PC-9 (cell line): ENCODE results near the gene PRRX2. TPM values are rescaled to one million over a fixed set of nuclear protein-coding genes. Genes with fewer than 3 reads are reported as not detected.

Experiments
- BruUV-seq: library from RNA; stranded (reverse); fragments of 400-500 nt; replicated peaks from 2 replicates; lab custom pipeline; 2021; lab: Mats Ljungman, UMichigan
- CTCF ChIA-PET: fragments of 300-600 bp; sonication (Branson Sonifier 250); formaldehyde crosslinking; loops from one replicate; lab custom pipeline; 2022; ENCODE audit warnings: antibody characterized with exemption; lab: Charles Lee
- POLR2A ChIA-PET: fragments of 300-600 bp; sonication (Branson Sonifier 250); formaldehyde crosslinking; loops from one replicate; lab custom pipeline; 2022; ENCODE audit warnings: antibody characterized with exemption; ENCODE audit not compliant: unreplicated experiment; lab: Charles Lee
- DNase-seq, 2 experiments: peaks; one replicate each; pipeline versions ENCODE4 v3.0.0 to v3.0.0-alpha.2; 2015 to 2022; ENCODE audit warnings: mixed read lengths in 1 of 2
- H2AFZ ChIP-seq: fragments of 200-600 bp; sonication (generic); 2 replicates; pipeline ENCODE4 v1.8.1; 2017; ENCODE audit warnings: antibody characterized with exemption
- H3F3A ChIP-seq: fragments of 200-600 bp; sonication (generic); 2 replicates; pipeline ENCODE4 v1.8.1; 2017; ENCODE audit warnings: antibody characterized with exemption, mild to moderate bottlenecking, low read depth; ENCODE audit not compliant: insufficient read depth
- H3K27ac ChIP-seq: fragments of 200-600 bp; sonication (generic); 2 replicates; pipeline ENCODE4 v1.6.1; 2016; ENCODE audit warnings: mixed run types
- H3K27me3 ChIP-seq: fragments of 200-600 bp; sonication (generic); 2 replicates; pipeline ENCODE4 v1.6.1; 2016; ENCODE audit warnings: low read depth, mixed run types; ENCODE audit not compliant: insufficient read depth
- H3K36me3 ChIP-seq: fragments of 200-600 bp; sonication (generic); 2 replicates; pipeline ENCODE4 v1.6.1; 2016; ENCODE audit warnings: low read depth, mixed run types
- H3K4me1 ChIP-seq: fragments of 200-600 bp; sonication (generic); replicated peaks from 2 replicates; pipeline ENCODE4 v1.6.1; 2016; ENCODE audit warnings: mixed run types; ENCODE audit not compliant: insufficient read depth
- H3K4me2 ChIP-seq: fragments of 200-600 bp; sonication (generic); 2 replicates; pipeline ENCODE4 v1.6.1; 2017; ENCODE audit warnings: mixed run types
- H3K4me3 ChIP-seq: fragments of 200-600 bp; sonication (generic); 2 replicates; pipeline ENCODE4 v1.6.1; 2016; ENCODE audit warnings: mixed run types
- H3K79me2 ChIP-seq: fragments of 200-600 bp; sonication (generic); 2 replicates; pipeline ENCODE4 v1.6.1; 2017; ENCODE audit warnings: low read depth, mixed run types
- H3K9me2 ChIP-seq: fragments of 200-600 bp; sonication (generic); 2 replicates; pipeline ENCODE4 v1.8.1; 2017; ENCODE audit warnings: mild to moderate bottlenecking; ENCODE audit not compliant: insufficient read depth
- H3K9me3 ChIP-seq: fragments of 200-600 bp; sonication (generic); 2 replicates; pipeline ENCODE4 v1.8.1; 2016; ENCODE audit warnings: low read depth; ENCODE audit not compliant: insufficient read depth
- H4K20me1 ChIP-seq: fragments of 200-600 bp; sonication (generic); 2 replicates; pipeline ENCODE4 v1.8.1; 2017; ENCODE audit not compliant: insufficient read depth
- CTCF ChIP-seq: fragments of 200-600 bp; sonication (generic); conservative IDR thresholded peaks from 2 replicates; pipeline ENCODE4 v1.6.1; 2017; ENCODE audit warnings: mixed run types, antibody characterized with exemption, mild to moderate bottlenecking, moderate library complexity
- EZH2 ChIP-seq: fragments of 200-600 bp; sonication (generic); IDR thresholded peaks from 2 replicates; pipeline ENCODE4 v1.8.0; 2017; ENCODE audit warnings: antibody characterized with exemption, low read depth
- intact Hi-C: fragments of 100-400 bp; cut with micrococcal nuclease; formaldehyde crosslinking; loops from one replicate; pipeline ENCODE4 v1.10.0; 2022; ENCODE audit not compliant: unreplicated experiment
- total RNA-seq: library from RNA; stranded (reverse); gene quantifications from 2 replicates; pipeline ENCODE4 v1.2.3, GENCODE V29; 2021

PRRX2 gene
- total RNA-seq, 1 experiment from 2014 or later: 0.98 TPM

GRCh38 chr9:129697656-129698253 lies 32.3 kb downstream of the PRRX2 start:
- DNase-seq: no peak
- H3K4me2 ChIP-seq: peak overlapping the region; percentile 96
- H3K36me3 ChIP-seq: no peaks in the 10 kb centered on the region
- H3K4me1 ChIP-seq: peaks cover 4% of the 10 kb centered on the region; the same call in 1 of the 2 replicates
- H3K27me3 ChIP-seq: peaks cover 8% of the 10 kb centered on the region; the same call in 1 of the 2 replicates
- H3F3A ChIP-seq: no peaks in the 10 kb centered on the region
- H3K79me2 ChIP-seq: no peaks in the 10 kb centered on the region
- no TSS peak for BruUV-seq
- ChIA-PET CTCF (interaction anchor here (0.6 kb wide), 2 partner anchors 327 to 593 kb away, joined by 3 to 6 read pairs; no protein-coding TSS in a partner anchor), POLR2A (interaction anchor here (0.6 kb wide), 1 partner anchor 24 kb away, joined by 3 read pairs; no protein-coding TSS in a partner anchor)
- no peaks in the 10 kb centered on the region for H3K9me2 ChIP-seq
- TF ChIP-seq EZH2 (no peak), CTCF (no peak)
- H2AFZ ChIP-seq: peak overlapping the region; percentile 83
- intact Hi-C loops: no loop called here
- H4K20me1 ChIP-seq: no peaks in the 10 kb centered on the region
- no peaks in the 10 kb centered on the region for H3K9me3 ChIP-seq
- H3K4me3 ChIP-seq: peak overlapping the region; percentile 66
- H3K27ac ChIP-seq: no peak overlapping the region

- CTCF ChIA-PET: interaction anchor here (0.6 kb wide), 1 partner anchor 593 kb away, joined by 6 read pairs; no protein-coding TSS in a partner anchor
- POLR2A ChIA-PET: interaction anchor here (0.6 kb wide), 1 partner anchor 1117 kb away, joined by 3 read pairs; no protein-coding TSS in a partner anchor
- H3K79me2 ChIP-seq: no peaks in the 10 kb centered on the region
- H4K20me1 ChIP-seq: no peaks in the 10 kb centered on the region
- no peak overlapping the region for H2AFZ ChIP-seq
- peaks cover 8% of the 10 kb centered on the region; the same call in 1 of the 2 replicates for H3K27me3 ChIP-seq
- intact Hi-C loops: no loop called here
- TF ChIP-seq EZH2 (no peak), CTCF (no peak)
- no peak overlapping the region for H3K27ac ChIP-seq
- no TSS peak for BruUV-seq
- no peak overlapping the region for H3K4me3 ChIP-seq
- peaks cover 4% of the 10 kb centered on the region; the same call in 1 of the 2 replicates for H3K4me1 ChIP-seq
- H3F3A ChIP-seq: no peaks in the 10 kb centered on the region
- no peaks in the 10 kb centered on the region for H3K9me2 ChIP-seq
- no peak overlapping the region for H3K4me2 ChIP-seq
- no peaks in the 10 kb centered on the region for H3K9me3 ChIP-seq
- DNase-seq: no peak
- H3K36me3 ChIP-seq: no peaks in the 10 kb centered on the region
These were observed 32.9 kb downstream of the PRRX2 start for GRCh38 chr9:129698254-129698757.

- TF ChIP-seq CTCF (no peak), EZH2 (no peak)
- Histone ChIP-seq H3K36me3 (no peaks in the 10 kb centered on the region), H4K20me1 (no peaks in the 10 kb centered on the region), H3K9me3 (no peaks in the 10 kb centered on the region), H3K4me3 (no peak overlapping the region), H3K4me2 (no peak overlapping the region), H2AFZ (no peak overlapping the region), H3K27ac (no peak overlapping the region), H3K79me2 (no peaks in the 10 kb centered on the region), H3K9me2 (no peaks in the 10 kb centered on the region), H3F3A (no peaks in the 10 kb centered on the region), H3K27me3 (no peaks in the 10 kb centered on the region), H3K4me1 (peaks cover 4% of the 10 kb centered on the region; the same call in 1 of the 2 replicates)
- no TSS peak for BruUV-seq
- CTCF ChIA-PET: no interaction called here
- POLR2A ChIA-PET: no interaction called here
- no peak for DNase-seq
- intact Hi-C loops: no loop called here
These were observed 35.6 kb downstream of the PRRX2 start for GRCh38 chr9:129701054-129701453.
